ENCODE data around the gene TMEM161B.

DNA sequence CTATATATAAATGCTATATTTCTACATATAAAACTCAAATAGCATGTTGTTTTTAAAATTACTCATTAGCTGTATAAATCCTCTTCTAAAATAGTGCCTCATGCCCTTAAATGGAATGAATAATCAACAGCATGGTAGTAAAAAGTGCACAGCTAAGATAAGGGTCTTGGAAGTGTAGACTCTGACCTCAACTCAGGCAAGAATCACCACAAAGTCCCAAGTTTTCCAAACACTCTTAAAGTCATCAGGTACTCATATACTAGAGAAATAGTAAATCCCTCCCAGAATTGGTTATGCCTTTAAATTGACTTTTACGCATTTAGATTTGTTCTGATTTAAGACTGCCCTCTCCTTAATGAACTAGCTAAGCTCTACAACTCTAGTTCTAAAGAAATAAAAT lies 113.8 kb downstream of the TMEM161B start:
- no peak for TF ChIP-seq POLR2A (IDR thresholded peaks at IDR 0.05; ENCODE audit: low read depth, low read length)
- TF ChIP-seq, protein P1, sequence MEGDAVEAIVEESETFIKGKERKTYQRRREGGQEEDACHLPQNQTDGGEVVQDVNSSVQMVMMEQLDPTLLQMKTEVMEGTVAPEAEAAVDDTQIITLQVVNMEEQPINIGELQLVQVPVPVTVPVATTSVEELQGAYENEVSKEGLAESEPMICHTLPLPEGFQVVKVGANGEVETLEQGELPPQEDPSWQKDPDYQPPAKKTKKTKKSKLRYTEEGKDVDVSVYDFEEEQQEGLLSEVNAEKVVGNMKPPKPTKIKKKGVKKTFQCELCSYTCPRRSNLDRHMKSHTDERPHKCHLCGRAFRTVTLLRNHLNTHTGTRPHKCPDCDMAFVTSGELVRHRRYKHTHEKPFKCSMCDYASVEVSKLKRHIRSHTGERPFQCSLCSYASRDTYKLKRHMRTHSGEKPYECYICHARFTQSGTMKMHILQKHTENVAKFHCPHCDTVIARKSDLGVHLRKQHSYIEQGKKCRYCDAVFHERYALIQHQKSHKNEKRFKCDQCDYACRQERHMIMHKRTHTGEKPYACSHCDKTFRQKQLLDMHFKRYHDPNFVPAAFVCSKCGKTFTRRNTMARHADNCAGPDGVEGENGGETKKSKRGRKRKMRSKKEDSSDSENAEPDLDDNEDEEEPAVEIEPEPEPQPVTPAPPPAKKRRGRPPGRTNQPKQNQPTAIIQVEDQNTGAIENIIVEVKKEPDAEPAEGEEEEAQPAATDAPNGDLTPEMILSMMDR (IDR thresholded peaks at IDR 0.05; ENCODE audit: extremely low read depth in 1 of 2, insufficient read depth in 1 of 2, low read depth in 1 of 2, low read length in 2 of 2) = no peak
- TF ChIP-seq JUN (IDR thresholded peaks at IDR 0.05; ENCODE audit: borderline replicate concordance, insufficient read depth, insufficient read length, low read depth) = no peak
- TF ChIP-seq POLR2AphosphoS5 (IDR thresholded peaks at IDR 0.05; ENCODE audit: insufficient read depth, low read depth, low read length) = no peak
- no peak for TF ChIP-seq EZH2 (IDR thresholded peaks at IDR 0.05; ENCODE audit: borderline replicate concordance, low read depth, low read length, severe bottlenecking)
- TF ChIP-seq, protein P2, sequence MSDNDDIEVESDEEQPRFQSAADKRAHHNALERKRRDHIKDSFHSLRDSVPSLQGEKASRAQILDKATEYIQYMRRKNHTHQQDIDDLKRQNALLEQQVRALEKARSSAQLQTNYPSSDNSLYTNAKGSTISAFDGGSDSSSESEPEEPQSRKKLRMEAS (IDR thresholded peaks at IDR 0.05; ENCODE audit: insufficient read depth, insufficient read length) = no peak
- TF ChIP-seq GATA2 (IDR thresholded peaks at IDR 0.05; ENCODE audit: insufficient read depth, insufficient read length, low read depth, low read length) = no peak

Measured in endothelial cell of umbilical vein (primary cell).